ENCODE data around the gene COL27A1.

DNA sequence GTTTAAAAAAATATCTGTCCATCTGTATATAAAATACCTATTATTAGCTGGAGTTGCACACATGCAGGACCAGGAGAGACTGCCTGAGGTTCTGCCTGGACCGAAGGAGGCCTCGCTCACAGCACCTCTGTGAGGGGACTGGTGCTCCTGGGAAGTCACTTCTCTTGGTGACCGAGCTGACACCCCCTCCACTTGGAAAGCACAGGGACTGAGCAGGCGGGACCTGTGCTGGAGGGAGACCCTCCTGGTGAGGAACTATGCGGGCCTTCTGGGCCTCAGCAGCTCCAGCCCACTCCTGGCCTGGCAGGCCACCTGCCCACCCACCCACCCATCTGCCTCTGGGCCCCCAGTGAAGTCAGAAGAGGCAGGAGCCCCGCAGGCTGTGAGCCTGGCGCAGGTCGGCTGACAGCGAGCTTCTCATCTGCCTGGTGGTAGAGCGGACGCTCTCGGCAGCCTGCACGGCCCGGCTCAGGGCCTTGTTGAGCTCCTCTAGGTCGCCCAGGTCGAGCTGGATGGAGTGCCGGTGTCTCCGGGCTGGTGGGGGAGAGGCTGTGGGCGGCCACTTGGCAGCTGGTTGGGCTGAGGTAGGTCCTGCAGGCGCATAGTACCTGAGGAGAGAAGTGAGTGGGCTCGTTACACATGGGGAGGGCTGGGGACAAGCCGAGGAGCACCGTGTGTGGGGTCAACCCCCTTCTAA is 181.5 kb downstream of the COL27A1 start:
- TF ChIP-seq POLR2AphosphoS5 (IDR thresholded peaks at IDR 0.05; ENCODE audit: insufficient read depth, low read depth, low read length) = no peak
- no peak for TF ChIP-seq EZH2 (IDR thresholded peaks at IDR 0.05; ENCODE audit: borderline replicate concordance, low read depth, low read length, severe bottlenecking)
- no peak for TF ChIP-seq POLR2A (IDR thresholded peaks at IDR 0.05; ENCODE audit: low read depth, low read length)
- no peak for TF ChIP-seq MYC (IDR thresholded peaks at IDR 0.05; ENCODE audit: low read depth, low read length)
- TF ChIP-seq CTCF (IDR thresholded peaks at IDR 0.05; ENCODE audit: extremely low read depth in 1 of 2, insufficient read depth in 1 of 2, low read depth in 1 of 2, low read length in 2 of 2) = no peak

Data from endothelial cell of umbilical vein (primary cell).